SU-DHL-6 (cell line): ENCODE data around the gene SLC35E4.

Source experiments
- CTCF ChIP-seq: fragments of 200-600 bp; sonication (generic); IDR thresholded peaks from one replicate; pipeline ENCODE4 v1.5.1; 2017; ENCODE audit warnings: antibody characterized with exemption, mild to moderate bottlenecking, low read length, moderate library complexity; ENCODE audit not compliant: insufficient read depth, poor library complexity, severe bottlenecking
- EZH2phosphoT487 ChIP-seq: fragments of 200-600 bp; sonication (generic), shearing (Covaris generic); conservative IDR thresholded peaks from 2 replicates; pipeline ENCODE4 v1.6.1; 2018; ENCODE audit warnings: mild to moderate bottlenecking, antibody characterized with exemption, low read length, moderate library complexity, mixed read lengths

GRCh38 chr22:30664798-30665197 lies 29.2 kb downstream of the SLC35E4 start:
- TF ChIP-seq EZH2phosphoT487, result no peak
- TF ChIP-seq CTCF, result no peak
